GM23248 (cell line): ENCODE data around the gene PKP3.

Experiments used
- EZH2 ChIP-seq: fragments of 200-600 bp; sonication (generic); IDR thresholded peaks from 2 replicates; pipeline ENCODE4 v1.6.1; 2018; ENCODE audit warnings: antibody characterized with exemption, mild to moderate bottlenecking; ENCODE audit not compliant: insufficient read depth, poor library complexity, severe bottlenecking
- EZH2phosphoT487 ChIP-seq: fragments of 200-600 bp; sonication (generic); IDR thresholded peaks from 2 replicates; pipeline ENCODE4 v1.6.1; 2018; ENCODE audit warnings: antibody characterized with exemption, moderate library complexity, mild to moderate bottlenecking, low read depth; ENCODE audit not compliant: insufficient read depth

DNA sequence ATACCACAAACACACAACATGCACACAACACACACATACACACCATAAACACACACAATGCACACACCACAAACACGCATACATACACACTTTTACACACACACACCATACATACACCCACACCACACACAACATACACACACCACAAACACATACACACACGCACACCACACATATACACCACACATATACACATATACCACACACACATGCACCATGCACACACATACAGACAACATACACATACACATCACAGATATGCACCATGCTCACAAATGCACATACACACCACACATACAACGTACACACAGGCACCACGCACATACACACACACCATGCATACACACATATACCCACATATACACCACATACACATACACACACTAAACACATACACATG is 36.4 kb upstream of the PKP3 start:
- TF ChIP-seq EZH2 (no peak), EZH2phosphoT487 (no peak)
